ENCODE results near the gene RAET1L.
"Not testable (repeated sequence)": the region's sequence is repeated elsewhere in the genome, so short reads cannot be mapped to it uniquely, and the experiment has no call there.

Gene RAET1L

GRCh38 chr6:150043501-150044412 is 18.4 kb upstream of the RAET1L start:
- DNase-seq: peak; percentile 50

GRCh38 chr6:150043096-150043495 is 17.8 kb upstream of the RAET1L start:
- DNase-seq: peak; percentile 22

DNA sequence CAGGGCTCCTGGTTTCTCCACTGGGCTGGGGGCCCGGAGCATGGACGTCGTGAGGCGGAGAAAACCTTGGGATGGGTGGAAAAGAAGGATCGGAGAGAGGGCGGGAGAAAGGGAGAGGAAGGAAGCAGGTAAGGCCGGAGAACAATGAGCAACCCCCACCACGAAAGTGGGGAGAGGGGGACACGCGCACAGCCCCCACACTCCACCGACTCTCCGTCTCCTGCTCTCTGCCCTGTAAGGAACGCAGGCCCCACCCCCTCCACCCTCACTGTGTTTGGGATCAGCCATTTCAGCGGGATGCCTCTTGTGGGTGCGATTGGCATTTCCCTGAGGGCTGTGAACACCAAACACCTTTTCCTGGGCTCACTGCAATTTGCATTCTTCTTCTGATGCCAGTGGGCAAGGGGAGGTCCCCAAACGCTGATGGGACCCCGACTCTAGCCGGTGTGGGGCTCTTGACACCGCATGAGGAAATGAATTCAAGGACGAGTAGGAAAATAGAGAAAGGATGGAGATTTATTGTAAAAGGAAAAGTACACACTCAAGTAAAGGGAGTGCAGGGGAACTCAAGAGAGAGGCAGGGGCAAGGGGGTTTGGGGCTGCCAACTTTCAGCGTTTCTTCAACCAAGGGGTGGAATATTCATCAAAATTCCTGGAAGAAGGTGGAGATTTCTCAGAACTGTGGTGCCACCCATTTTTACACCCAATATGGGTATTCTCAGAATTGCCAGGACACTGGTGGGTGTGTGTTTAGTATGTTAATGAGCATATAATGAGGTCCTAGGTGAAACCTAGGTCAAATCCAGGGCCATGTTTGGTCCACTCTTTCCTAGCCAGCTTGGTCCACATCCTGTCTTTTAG is 13.1 kb upstream of the RAET1L start:
- peak; percentile 36 for DNase-seq

GRCh38 chr6:150037526-150038201 is 12.3 kb upstream of the RAET1L start:
- peak; percentile 57 for DNase-seq

- DNase-seq: peak; percentile 43
Observed at GRCh38 chr6:150036081-150036480, 10.7 kb upstream of the RAET1L start.

- DNase-seq: peak; percentile 57
Observed at GRCh38 chr6:150033207-150033771, 8.0 kb upstream of the RAET1L start.

DNA sequence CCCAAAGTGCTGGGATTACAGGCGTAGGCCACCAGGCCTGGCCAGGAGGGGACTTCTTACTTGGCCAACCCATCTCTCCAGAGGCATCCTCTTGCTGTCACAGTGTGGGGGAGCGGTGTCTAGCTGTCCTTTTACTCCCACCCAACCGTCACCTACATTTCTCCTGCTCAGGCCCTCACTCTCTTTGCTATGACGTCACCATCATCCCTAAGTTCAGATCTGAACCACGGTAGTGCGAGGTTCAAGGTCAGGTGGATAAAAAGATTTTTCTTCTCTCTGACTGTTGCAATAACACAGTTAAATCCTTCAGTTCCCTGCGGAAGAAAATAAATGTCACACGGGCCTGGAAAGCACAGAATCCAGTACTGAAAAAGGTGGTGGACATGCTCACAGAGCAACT is 7.3 kb upstream of the RAET1L start:
- peak; percentile 22 for DNase-seq

GRCh38 chr6:150030611-150031010 is 5.3 kb upstream of the RAET1L start:
- DNase-seq: peak; percentile 25

- DNase-seq: no peak
Observed at GRCh38 chr6:150029749-150030148, 4.4 kb upstream of the RAET1L start.

DNA sequence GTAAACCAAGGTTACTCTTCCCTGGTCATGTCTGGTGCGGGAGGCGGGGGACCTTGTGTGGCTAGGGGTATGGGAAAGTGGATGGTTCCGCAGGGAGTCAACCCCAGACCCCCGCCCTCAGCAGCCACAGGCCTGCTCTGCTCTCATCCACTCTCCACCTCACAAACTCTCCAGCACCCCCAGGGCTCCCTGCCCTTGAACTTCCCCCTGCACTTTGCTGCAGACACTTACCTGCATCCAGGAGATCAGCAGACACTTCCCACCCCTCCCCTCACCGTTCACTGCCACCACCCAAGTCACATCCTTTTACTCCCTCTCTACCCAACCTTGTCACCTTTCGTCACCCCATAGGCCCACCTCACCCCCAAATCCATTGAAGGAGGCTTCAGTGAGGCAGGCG is 3.9 kb upstream of the RAET1L start:
- peak; percentile 9 for DNase-seq

- no peak for DNase-seq
Observed at GRCh38 chr6:150028799-150029198, 3.5 kb upstream of the RAET1L start.

DNA sequence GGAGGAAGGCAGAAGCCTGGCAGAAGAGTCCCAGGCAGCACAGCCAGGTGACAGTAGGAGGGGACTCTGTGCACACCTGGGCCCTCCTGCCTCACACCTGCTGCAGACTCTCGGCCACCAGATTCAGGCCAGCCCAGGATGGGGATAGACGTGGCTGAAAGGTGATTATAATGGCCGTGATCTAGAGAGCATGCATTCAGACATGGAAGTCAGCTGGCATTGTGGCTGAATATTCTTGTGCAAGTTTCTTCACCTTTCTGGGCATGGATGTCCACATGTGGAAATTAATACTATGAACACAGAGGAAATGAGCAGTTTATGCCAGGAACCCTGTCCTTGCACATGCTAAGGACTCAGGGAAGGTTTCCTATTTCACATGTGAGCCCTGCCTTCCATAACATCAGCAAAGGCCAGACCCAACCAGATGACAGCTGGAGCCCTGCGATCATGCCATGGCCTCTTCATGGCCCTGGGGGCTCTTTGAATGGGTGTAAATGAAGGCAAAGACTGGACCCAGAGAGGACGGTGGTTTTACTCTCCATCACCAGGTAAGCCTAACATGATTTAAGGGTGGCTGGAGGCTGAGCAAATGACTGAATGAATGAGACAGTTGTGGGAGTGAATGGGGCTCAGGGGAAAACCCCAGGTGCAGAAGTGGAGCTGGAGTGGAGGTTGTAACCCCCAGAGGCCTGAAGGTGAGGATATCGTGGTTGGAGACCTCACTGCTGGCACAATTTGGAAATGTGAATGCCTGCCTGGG is 2.7 kb upstream of the RAET1L start:
- DNase-seq: no peak

- no peak for DNase-seq
Observed at GRCh38 chr6:150026976-150027805, 1.9 kb upstream of the RAET1L start.

GRCh38 chr6:150024646-150025155 is 631 bp downstream of the RAET1L start:
- peak; percentile 58 for DNase-seq

GRCh38 chr6:150024021-150024420 is 1.3 kb downstream of the RAET1L start:
- DNase-seq: not testable (repeated sequence)

GRCh38 chr6:150021870-150022269 is 3.5 kb downstream of the RAET1L start:
- not testable (repeated sequence) for DNase-seq

GRCh38 chr6:150018846-150019580 is 6.3 kb downstream of the RAET1L start:
- DNase-seq: no peak

DNA sequence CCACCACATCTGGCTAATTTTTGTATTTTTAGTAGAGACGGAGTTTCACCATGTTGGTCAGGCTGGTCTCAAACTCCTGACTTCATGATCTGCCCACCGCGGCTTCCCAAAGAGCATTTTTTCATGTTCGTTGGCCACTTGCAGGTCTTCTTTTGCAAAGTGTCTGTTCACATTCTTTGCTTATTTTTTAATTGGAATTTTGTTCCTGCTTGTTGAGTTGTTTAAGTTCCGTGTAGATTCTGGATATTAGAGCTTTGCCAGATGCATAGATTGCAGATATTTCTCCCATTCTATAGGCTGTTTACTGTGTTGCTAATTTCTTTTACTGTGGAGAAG is 8.2 kb downstream of the RAET1L start:
- not testable (repeated sequence) for DNase-seq

- DNase-seq: peak; percentile 74
Observed at GRCh38 chr6:150016324-150017185, 8.8 kb downstream of the RAET1L start.
